GM12875 (cell line): ENCODE data around the gene RPS5.

Experiments used
- H3K4me3 ChIP-seq: one replicate; pipeline ENCODE4 v1.5.1; 2011; ENCODE audit warnings: low read depth, low read length, control low read depth
- TF ChIP-seq, protein P1 (sequence below): IDR thresholded peaks from 2 replicates; pipeline ENCODE4 v1.5.1; 2011; ENCODE audit warnings: low read depth, mild to moderate bottlenecking, control low read depth, inconsistent platforms, low read length, moderate library complexity, borderline replicate concordance; ENCODE audit not compliant: insufficient read depth

RPS5 gene

DNA sequence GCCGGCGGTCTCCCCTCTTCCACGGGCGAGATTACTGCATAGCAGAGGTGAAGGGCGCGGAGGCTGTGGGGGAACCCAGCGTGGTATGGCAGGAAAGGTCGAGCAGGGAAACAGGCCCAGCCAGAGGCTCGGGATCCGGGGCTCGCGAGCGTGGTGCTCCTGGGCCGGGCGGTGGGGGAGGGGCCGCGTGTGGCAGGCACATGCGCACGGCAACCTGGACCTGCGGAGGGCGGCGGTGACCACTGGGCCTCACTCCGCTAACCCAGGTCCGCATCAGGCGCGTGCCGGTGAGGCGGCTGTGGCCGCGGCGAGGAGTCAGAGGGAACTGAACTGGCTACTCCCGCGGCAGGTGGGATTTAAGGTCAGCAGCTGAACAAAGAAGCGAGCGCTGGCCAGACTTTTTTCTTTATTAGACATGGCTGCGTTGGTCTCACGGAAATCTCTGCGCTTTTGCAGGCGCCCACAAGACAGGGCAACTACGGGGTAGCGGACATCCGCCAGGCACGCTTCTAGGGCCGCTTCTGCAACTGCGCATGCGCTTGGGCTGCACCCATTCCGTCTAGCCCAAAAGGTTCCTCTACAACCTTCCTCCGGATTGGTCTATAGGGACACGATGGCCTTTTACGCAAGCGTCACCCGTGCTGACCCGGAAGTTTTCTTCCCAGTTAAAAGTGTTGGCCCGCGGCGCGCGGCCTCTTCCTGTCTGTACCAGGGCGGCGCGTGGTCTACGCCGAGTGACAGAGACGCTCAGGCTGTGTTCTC is at the start of gene RPS5:
Gene RPS5 (plus strand): TSS at position 694 of the 762 bp plus-strand sequence. CDS start 869 bp downstream, outside the sequence.
- peak within 1 kb of the TSS; percentile 65 for H3K4me3 ChIP-seq
- TF ChIP-seq, protein P1, sequence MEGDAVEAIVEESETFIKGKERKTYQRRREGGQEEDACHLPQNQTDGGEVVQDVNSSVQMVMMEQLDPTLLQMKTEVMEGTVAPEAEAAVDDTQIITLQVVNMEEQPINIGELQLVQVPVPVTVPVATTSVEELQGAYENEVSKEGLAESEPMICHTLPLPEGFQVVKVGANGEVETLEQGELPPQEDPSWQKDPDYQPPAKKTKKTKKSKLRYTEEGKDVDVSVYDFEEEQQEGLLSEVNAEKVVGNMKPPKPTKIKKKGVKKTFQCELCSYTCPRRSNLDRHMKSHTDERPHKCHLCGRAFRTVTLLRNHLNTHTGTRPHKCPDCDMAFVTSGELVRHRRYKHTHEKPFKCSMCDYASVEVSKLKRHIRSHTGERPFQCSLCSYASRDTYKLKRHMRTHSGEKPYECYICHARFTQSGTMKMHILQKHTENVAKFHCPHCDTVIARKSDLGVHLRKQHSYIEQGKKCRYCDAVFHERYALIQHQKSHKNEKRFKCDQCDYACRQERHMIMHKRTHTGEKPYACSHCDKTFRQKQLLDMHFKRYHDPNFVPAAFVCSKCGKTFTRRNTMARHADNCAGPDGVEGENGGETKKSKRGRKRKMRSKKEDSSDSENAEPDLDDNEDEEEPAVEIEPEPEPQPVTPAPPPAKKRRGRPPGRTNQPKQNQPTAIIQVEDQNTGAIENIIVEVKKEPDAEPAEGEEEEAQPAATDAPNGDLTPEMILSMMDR: no peak

DNA sequence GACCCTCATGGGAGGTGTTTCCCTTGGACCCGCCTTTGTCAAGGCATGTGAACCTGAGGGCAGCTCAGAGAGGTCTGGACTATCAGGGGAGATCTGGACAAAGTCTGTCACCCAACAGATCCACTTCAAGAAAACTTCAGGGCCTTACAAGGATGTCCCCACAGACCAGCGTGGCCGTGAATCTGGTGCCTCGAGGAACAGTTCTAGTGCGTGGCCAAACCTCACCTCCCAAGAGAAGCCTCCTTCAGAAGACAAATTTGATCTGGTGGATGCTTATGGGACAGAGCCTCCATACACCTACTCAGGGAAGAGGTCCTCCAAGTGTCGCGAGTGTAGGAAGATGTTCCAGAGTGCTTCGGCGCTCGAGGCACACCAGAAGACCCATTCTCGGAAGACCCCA is 48.7 kb upstream of the RPS5 start:
- TF ChIP-seq, protein P1: no peak
- H3K4me3 ChIP-seq: no peak overlapping the region

DNA sequence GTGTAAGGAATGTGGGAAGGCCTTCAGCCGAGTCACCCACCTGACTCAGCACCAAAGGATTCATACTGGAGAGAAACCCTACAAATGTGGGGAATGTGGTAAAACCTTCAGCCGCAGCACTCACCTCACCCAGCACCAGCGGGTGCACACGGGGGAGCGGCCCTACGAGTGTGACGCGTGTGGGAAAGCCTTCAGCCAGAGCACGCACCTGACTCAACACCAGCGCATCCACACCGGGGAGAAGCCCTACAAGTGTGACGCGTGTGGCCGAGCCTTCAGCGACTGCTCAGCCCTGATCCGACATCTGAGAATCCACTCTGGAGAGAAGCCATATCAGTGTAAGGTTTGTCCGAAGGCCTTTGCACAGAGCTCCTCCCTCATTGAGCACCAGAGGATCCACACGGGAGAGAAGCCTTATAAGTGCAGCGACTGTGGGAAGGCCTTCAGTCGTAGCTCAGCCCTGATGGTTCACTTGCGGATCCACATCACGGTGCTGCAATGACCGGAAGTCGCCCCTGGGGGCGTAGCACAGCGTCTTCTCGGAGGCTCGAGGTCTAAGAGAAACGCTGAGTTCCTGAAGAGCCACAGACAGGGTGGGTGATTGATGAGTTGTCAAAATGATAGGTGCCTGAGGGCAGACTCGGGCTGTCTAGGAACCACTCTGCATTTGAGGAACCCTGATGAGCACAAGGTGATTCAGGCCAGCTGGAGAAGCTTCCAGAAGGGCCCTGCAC is 48.1 kb upstream of the RPS5 start:
- H3K4me3 ChIP-seq: no peak overlapping the region
- TF ChIP-seq, protein P1: 0 out of 2 replicates have a peak, but pooled peaks have one; percentile 5

DNA sequence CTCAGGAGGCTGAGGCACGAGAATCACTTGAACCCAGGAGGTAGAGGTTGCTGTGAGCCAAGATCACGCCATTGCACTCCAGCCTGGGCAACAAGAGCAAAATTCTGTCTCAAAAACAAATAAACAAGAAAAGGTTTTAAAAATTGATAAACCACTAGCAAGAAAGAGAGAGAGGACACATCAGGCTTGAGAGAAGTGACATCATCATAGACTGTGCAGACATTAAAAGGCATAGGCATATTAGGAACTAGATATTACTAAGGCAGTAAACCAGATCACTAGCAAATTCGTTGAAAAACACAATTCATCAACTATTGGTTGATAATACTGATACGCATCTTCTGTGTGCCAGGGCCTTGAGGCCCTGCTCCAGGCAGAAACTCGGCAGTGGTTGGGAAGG is 41.5 kb upstream of the RPS5 start:
- TF ChIP-seq, protein P1: no peak
- no peak overlapping the region for H3K4me3 ChIP-seq

DNA sequence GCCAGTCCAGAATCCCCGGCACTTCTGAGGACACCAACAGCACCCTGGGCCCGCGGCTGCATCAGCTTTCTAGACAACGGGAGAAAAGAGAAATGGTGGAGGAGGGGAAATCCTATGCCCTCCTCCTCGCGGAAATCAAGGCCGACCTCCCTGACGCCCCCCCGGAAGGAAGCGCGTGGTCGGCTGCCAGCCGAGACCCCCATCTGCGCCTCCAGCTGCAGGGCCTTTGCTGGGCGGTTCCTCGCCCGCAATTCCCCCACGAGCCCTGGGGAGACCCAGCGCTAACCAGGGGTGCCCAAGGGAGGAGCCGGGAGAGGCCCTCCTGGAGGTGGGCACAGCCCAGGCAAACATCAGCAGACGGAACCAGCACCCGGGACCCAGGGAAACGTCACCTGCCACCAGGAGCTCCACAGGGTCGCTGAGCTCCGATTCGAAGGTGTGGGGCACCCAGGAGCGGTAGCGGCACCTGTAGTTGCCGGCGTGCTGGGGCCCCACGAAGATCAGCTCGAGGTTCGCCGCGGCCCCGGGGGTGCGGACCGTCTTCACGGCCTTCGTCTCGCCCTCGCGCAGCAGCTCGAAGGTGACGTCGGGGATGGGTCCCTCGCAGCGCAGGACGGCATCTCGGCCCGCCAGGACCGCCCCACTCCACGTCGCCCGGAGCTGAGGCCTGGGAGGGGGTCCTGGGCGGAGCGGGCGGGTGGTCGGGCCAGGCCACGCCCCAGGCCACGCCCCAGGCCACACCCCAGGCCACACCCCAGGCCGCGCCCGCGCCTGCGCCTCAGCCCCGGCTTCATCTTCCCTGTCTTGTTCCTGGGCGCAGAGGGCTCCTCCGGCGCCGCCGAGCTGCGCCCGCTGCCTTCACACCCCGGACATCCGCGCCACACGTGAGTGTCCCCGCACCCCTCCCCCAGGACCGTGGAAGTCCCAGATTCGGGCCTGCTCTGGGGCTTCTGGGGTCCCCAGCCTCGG is 39.8 kb upstream of the RPS5 start:
- peak overlapping the region; percentile 64 for H3K4me3 ChIP-seq
- TF ChIP-seq, protein P1: no peak

DNA sequence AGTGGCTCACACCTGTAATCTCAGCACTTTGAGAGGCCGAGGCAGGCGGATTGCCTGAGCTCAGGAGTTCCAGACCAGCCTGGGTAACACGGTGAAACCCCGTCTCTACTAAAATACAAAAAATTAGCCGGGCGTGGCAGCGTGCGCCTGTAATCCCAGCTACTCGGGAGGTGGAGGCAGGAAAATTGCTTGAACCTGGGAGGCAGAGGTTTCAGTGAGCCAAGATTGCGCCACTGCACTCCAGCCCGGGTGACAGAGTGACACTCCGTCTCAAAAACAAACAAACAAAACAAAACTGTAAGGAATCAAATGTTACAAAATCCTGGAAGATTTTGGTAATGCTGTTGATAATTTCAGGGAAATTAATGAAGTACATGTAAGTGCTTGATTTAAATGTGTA is 39.0 kb upstream of the RPS5 start:
- H3K4me3 ChIP-seq: peak overlapping the region; percentile 64

DNA sequence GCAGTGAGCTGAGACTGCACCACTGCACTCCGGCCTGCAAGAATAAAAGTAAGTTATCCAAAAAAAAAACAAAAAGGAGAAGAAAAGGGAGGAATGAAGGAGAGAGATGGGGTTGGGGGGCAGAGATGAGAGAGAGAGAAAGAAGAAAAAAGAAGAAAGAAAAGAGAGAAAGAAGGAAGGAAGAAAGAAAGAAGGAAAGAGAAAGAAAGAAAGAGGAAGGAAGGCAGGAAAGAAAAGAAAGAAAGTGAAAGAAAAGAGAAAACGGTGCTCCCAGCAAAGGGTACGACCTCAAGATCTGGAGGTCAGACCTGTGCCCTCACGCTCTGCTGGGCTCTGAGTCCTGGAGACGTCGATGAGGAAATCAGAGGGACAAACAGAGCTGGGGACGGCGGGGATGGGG is 37.5 kb upstream of the RPS5 start:
- no peak overlapping the region for H3K4me3 ChIP-seq

More for the DNA sequence above, 37.5 kb upstream of the RPS5 start:
- TF ChIP-seq, protein P1: no peak
